Omental fat pad (tissue), 4 donors: ENCODE results near the gene SCAMP3. TPM values are rescaled to one million over a fixed set of nuclear protein-coding genes. Genes with fewer than 3 reads are reported as not detected.
"Not testable (repeated sequence)": the region's sequence is repeated elsewhere in the genome, so short reads cannot be mapped to it uniquely, and the experiment has no call there.

ENCODE experiments used
- ATAC-seq: fragments of 150-250 bp; one replicate; pipeline ENCODE4 v1.9.1; 2016; ENCODE audit warnings: mild to moderate bottlenecking, moderate library complexity; ENCODE audit not compliant: low FRiP score
- DNase-seq: peaks from one replicate; pipeline ENCODE4 v3.0.0-alpha.2; 2019; ENCODE audit warnings: low spot score
- CTCF ChIP-seq, 3 donors: fragments of 450-650 bp; IDR thresholded peaks; one replicate each; pipeline ENCODE4 v1.5.1; 2016 to 2017; ENCODE audit warnings: antibody characterized with exemption in 3 of 3, mild to moderate bottlenecking in 3 of 3, moderate library complexity in 2 of 3
- total RNA-seq, 4 donors: library from RNA; depleted of rRNA; stranded (reverse); fragments of >200 nt; gene quantifications; one replicate each; pipeline ENCODE4 v1.1.0, GENCODE V29; 2016

The SCAMP3 gene
- total RNA-seq, 4 donors from 2014 or later, result 48.2 to 72.9 (median 63.1) TPM

DNA sequence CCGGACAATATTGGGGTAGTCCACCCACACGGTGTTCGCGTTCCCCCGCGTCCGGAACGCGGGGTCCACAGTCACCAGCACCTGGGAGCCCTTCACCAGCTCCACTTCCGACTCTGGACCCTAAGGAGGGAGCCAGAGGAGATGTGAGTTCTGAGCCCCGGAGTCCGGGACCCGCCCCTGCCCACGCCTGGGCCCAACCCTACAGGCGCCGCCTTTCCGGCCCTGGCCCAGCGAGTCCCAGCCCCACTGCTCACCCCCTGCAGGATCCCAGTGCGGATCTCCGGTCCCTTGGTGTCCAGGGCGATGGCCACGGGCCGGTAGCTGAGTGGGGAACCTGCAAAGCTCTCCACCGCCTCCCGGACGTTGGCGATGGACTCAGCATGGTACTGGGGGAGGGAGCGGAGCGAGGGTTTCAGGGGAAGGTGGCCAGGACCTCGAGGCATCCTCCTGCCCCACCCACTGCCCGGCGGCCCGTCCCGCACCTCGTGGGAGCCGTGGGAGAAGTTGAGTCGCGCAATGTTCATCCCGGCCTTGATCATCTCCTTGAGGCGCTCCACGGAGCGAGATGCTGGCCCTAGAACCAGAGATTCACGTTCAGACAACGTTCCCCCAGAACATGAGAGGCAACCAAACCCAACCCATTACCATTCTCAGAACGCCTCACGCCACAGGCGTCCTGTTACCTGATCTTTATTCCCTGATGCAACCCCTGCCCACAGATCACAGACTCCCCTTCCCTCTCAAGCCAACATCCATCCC lies 33.2 kb upstream of the SCAMP3 start:
- DNase-seq (no peak), ATAC-seq (peak; percentile 38)
- no peak for TF ChIP-seq CTCF (IDR thresholded peaks at IDR 0.05)

GRCh38 chr1:155294520-155295182 lies 32.5 kb upstream of the SCAMP3 start:
- TF ChIP-seq CTCF (IDR thresholded peaks at IDR 0.05), result no peak
- no peak for DNase-seq
- peak; percentile 28 for ATAC-seq

GRCh38 chr1:155293086-155293749 lies 31.1 kb upstream of the SCAMP3 start:
- TF ChIP-seq CTCF (IDR thresholded peaks at IDR 0.05), result no peak
- ATAC-seq, result no peak

GRCh38 chr1:155291006-155291405 lies 28.8 kb upstream of the SCAMP3 start:
- ATAC-seq, DNase-seq: not testable (repeated sequence)

More at GRCh38 chr1:155293086-155293749, 31.1 kb upstream of the SCAMP3 start:
- DNase-seq, result no peak

DNA sequence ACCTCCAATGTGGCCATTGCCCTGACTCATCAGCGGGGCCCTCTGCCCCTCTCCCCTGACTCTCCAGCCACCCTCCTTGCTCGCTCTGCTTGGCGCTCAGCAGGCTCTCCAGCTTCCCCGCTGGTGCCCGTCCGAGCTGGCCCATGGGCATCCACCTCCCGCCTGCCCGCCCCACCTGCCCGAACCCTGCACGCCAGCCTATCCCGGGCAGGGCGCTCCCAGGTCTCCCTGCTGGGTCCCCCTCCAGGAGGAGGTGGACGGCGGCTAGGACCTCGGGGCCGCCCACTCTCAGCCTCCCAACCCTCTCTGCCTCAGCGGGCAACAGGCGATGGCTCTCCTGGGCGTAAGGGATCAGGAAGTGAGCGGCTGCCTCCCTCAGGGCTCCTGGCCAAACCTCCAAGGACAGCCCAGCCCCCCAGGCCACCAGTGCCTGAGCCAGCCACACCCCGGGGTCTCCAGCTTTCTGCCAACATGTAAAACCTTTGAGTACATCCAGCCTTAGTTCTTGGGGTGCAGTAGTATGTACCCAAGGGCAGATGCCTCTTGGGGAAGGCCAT lies 25.9 kb upstream of the SCAMP3 start:
- no peak for TF ChIP-seq CTCF (IDR thresholded peaks at IDR 0.05)
- DNase-seq (no peak), ATAC-seq (no peak)

DNA sequence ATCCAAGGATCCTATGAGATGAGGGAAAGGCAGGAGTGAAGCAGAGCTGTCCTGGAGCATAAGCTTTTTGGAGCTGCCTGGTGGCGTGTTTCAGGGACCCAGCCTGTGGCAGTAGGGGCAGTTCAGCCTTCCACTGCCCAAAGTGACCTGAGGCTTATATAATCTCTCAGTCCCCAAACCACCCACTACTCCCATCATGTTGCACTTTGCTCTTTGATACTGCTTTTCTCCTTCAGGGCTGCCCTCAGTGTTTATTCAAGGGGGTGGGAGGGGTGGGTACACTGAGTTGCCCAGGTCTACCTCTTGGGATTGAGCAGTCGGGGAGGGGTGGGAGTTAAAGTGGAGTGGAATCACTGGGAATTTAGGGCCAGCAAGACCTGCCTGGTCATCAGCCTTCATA lies 24.4 kb upstream of the SCAMP3 start:
- DNase-seq, result no peak
- no peak for TF ChIP-seq CTCF (IDR thresholded peaks at IDR 0.05)
- no peak for ATAC-seq

- ATAC-seq (no peak), DNase-seq (no peak)
- TF ChIP-seq CTCF (IDR thresholded peaks at IDR 0.05), result no peak
Measured at GRCh38 chr1:155285631-155286044, 23.5 kb upstream of the SCAMP3 start.
